Fibroblast of lung (primary cell): Measurements from ENCODE around the gene ERICH4.

Experiments used
- EZH2 ChIP-seq: IDR thresholded peaks from 2 replicates; pipeline ENCODE4 v1.5.1; 2012; ENCODE audit warnings: low read length, control low read depth, mild to moderate bottlenecking; ENCODE audit errors: missing control alignments
- TF ChIP-seq, protein P1 (sequence below), 2 donors: IDR thresholded peaks in 1 of 2; conservative IDR thresholded peaks in 1 of 2; 1 replicate in 1 of 2; 2 replicates in 1 of 2; pipeline ENCODE4 v1.5.1; 2011 to 2012; ENCODE audit warnings: low read length in 2 of 2, control low read depth in 1 of 2, inconsistent platforms in 1 of 2, low read depth in 1 of 2, mild to moderate bottlenecking in 1 of 2

DNA sequence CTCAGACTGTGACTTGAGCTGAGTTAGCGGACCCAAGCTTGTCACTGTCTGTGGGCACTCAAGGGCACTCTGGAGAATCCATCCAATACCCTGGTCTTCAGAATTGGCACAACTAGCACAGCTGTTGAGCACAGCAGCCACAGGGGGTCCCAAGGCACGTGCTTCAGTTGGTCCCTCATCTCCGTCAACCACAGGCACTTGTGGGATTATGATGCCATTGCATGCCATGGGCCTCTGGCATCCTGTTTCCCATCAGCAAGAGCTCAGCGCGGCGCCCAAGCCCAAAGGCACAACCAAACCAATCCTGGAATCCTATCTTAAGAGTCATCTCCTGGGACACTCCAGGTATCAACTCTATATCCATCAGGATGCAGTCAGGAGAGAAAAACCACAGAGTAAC, 12.0 kb upstream of the ERICH4 start:
- TF ChIP-seq, protein P1, sequence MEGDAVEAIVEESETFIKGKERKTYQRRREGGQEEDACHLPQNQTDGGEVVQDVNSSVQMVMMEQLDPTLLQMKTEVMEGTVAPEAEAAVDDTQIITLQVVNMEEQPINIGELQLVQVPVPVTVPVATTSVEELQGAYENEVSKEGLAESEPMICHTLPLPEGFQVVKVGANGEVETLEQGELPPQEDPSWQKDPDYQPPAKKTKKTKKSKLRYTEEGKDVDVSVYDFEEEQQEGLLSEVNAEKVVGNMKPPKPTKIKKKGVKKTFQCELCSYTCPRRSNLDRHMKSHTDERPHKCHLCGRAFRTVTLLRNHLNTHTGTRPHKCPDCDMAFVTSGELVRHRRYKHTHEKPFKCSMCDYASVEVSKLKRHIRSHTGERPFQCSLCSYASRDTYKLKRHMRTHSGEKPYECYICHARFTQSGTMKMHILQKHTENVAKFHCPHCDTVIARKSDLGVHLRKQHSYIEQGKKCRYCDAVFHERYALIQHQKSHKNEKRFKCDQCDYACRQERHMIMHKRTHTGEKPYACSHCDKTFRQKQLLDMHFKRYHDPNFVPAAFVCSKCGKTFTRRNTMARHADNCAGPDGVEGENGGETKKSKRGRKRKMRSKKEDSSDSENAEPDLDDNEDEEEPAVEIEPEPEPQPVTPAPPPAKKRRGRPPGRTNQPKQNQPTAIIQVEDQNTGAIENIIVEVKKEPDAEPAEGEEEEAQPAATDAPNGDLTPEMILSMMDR (conservative IDR thresholded peaks at IDR 0.05 in 1 of 2, IDR thresholded peaks at IDR 0.05 in 1 of 2; ENCODE audit: low read depth in 1 of 2, low read length in 2 of 2) = no peak
- no peak for TF ChIP-seq EZH2
